Brain microvascular endothelial cell (primary cell): Measurements from ENCODE around the gene NCAM2.

Experiments
- DNase-seq: peaks from one replicate; pipeline ENCODE4 v3.0.0-alpha.2; 2020
- H3K27ac ChIP-seq: fragments of 250-450 bp; sonication (Bioruptor Pico); 2 replicates; pipeline ENCODE4 v1.5.1; 2020; ENCODE audit warnings: mild to moderate bottlenecking, moderate library complexity
- H3K27me3 ChIP-seq: fragments of 250-450 bp; sonication (Bioruptor Pico); replicated peaks from 2 replicates; pipeline ENCODE4 v1.5.1; 2020; ENCODE audit warnings: mild to moderate bottlenecking
- H3K36me3 ChIP-seq: fragments of 250-450 bp; sonication (Bioruptor Pico); replicated peaks from 2 replicates; pipeline ENCODE4 v1.5.1; 2020; ENCODE audit warnings: mild to moderate bottlenecking
- H3K4me3 ChIP-seq: 2 replicates; pipeline ENCODE4 v1.5.1; 2011; ENCODE audit warnings: low read depth, mild to moderate bottlenecking, control low read depth, low read length, moderate library complexity
- CTCF ChIP-seq: IDR thresholded peaks from 2 replicates; pipeline ENCODE4 v1.5.1; 2011; ENCODE audit warnings: low read depth, mild to moderate bottlenecking, moderate library complexity, low read length, control low read depth, inconsistent platforms; ENCODE audit errors: missing control alignments
- in situ Hi-C: cut with HindIII; loops from 2 replicates; pipeline ENCODE4 v1.10.0; 2017; ENCODE audit warnings: low sequenced_read_pairs, low pct_ligation_motif_present

NCAM2 gene

GRCh38 chr21:21301013-21301412 lies 302.8 kb downstream of the NCAM2 start:
- no peak overlapping the region for H3K4me3 ChIP-seq
- no peak overlapping the region for H3K27ac ChIP-seq
- H3K27me3 ChIP-seq, result no peaks in the 10 kb centered on the region
- DNase-seq, result no peak
- H3K36me3 ChIP-seq, result no peaks in the 10 kb centered on the region
- TF ChIP-seq CTCF, result no peak
- in situ Hi-C loops, result no loop called here

- in situ Hi-C loops, result no loop called here
- Histone ChIP-seq H3K27me3 (no peaks in the 10 kb centered on the region), H3K36me3 (no peaks in the 10 kb centered on the region), H3K27ac (no peak overlapping the region), H3K4me3 (no peak overlapping the region)
- TF ChIP-seq CTCF, result no peak
- DNase-seq, result no peak
Observed at GRCh38 chr21:21309510-21309909, 311.3 kb downstream of the NCAM2 start.

GRCh38 chr21:21324297-21324696 lies 326.1 kb downstream of the NCAM2 start:
- no peaks in the 10 kb centered on the region for H3K27me3 ChIP-seq
- DNase-seq, result no peak
- no peak overlapping the region for H3K4me3 ChIP-seq
- TF ChIP-seq CTCF, result no peak
- H3K27ac ChIP-seq, result no peak overlapping the region
- in situ Hi-C loops, result no loop called here
- H3K36me3 ChIP-seq, result no peaks in the 10 kb centered on the region

GRCh38 chr21:21332492-21332891 lies 334.3 kb downstream of the NCAM2 start:
- Histone ChIP-seq H3K27ac (no peak overlapping the region), H3K4me3 (no peak overlapping the region), H3K36me3 (no peaks in the 10 kb centered on the region), H3K27me3 (no peaks in the 10 kb centered on the region)
- TF ChIP-seq CTCF, result no peak
- DNase-seq, result no peak
- in situ Hi-C loops, result no loop called here

GRCh38 chr21:21341041-21341440 lies 342.8 kb downstream of the NCAM2 start:
- no peaks in the 10 kb centered on the region for H3K27me3 ChIP-seq
- no peak overlapping the region for H3K27ac ChIP-seq
- H3K4me3 ChIP-seq, result no peak overlapping the region
- no peak for TF ChIP-seq CTCF
- DNase-seq, result no peak
- in situ Hi-C loops, result no loop called here
- H3K36me3 ChIP-seq, result no peaks in the 10 kb centered on the region

- no peaks in the 10 kb centered on the region for H3K36me3 ChIP-seq
- no peak overlapping the region for H3K27ac ChIP-seq
- in situ Hi-C loops, result no loop called here
- no peak for TF ChIP-seq CTCF
- DNase-seq, result no peak
- no peak overlapping the region for H3K4me3 ChIP-seq
- H3K27me3 ChIP-seq, result no peaks in the 10 kb centered on the region
Observed at GRCh38 chr21:21345296-21345695, 347.1 kb downstream of the NCAM2 start.
